Measurements from ENCODE around the gene RPL29.

RPL29 gene

GRCh38 chr3:51986010-51986947 lies 9.4 kb downstream of the RPL29 start:
- TF ChIP-seq EGR1 (IDR thresholded peaks at IDR 0.05) (no peak), FOXM1 (IDR thresholded peaks at IDR 0.05; ENCODE audit: borderline replicate concordance, low read depth) (no peak), RAD21 (IDR thresholded peaks at IDR 0.05; ENCODE audit: low read depth) (no peak), TAF1 (IDR thresholded peaks at IDR 0.05; ENCODE audit: low read depth) (0 out of 2 replicates have a peak, but pooled peaks have one; percentile 16)

GRCh38 chr3:51985063-51985462 lies 10.6 kb downstream of the RPL29 start:
- TF ChIP-seq FOXM1 (IDR thresholded peaks at IDR 0.05; ENCODE audit: borderline replicate concordance, low read depth) (no peak), EGR1 (IDR thresholded peaks at IDR 0.05) (no peak), TEAD4 (IDR thresholded peaks at IDR 0.05) (no peak), ZBTB7A (IDR thresholded peaks at IDR 0.05; ENCODE audit: low read depth) (no peak), TAF1 (IDR thresholded peaks at IDR 0.05; ENCODE audit: low read depth) (no peak), NFIC (IDR thresholded peaks at IDR 0.05) (no peak), TCF12 (IDR thresholded peaks at IDR 0.05; ENCODE audit: low read depth) (no peak), CEBPB (IDR thresholded peaks at IDR 0.05) (no peak), RAD21 (IDR thresholded peaks at IDR 0.05; ENCODE audit: low read depth) (no peak), YY1 (IDR thresholded peaks at IDR 0.05; ENCODE audit: low read depth) (no peak), CREB1 (IDR thresholded peaks at IDR 0.05; ENCODE audit: low read depth) (no peak)
- TF ChIP-seq, protein P1, sequence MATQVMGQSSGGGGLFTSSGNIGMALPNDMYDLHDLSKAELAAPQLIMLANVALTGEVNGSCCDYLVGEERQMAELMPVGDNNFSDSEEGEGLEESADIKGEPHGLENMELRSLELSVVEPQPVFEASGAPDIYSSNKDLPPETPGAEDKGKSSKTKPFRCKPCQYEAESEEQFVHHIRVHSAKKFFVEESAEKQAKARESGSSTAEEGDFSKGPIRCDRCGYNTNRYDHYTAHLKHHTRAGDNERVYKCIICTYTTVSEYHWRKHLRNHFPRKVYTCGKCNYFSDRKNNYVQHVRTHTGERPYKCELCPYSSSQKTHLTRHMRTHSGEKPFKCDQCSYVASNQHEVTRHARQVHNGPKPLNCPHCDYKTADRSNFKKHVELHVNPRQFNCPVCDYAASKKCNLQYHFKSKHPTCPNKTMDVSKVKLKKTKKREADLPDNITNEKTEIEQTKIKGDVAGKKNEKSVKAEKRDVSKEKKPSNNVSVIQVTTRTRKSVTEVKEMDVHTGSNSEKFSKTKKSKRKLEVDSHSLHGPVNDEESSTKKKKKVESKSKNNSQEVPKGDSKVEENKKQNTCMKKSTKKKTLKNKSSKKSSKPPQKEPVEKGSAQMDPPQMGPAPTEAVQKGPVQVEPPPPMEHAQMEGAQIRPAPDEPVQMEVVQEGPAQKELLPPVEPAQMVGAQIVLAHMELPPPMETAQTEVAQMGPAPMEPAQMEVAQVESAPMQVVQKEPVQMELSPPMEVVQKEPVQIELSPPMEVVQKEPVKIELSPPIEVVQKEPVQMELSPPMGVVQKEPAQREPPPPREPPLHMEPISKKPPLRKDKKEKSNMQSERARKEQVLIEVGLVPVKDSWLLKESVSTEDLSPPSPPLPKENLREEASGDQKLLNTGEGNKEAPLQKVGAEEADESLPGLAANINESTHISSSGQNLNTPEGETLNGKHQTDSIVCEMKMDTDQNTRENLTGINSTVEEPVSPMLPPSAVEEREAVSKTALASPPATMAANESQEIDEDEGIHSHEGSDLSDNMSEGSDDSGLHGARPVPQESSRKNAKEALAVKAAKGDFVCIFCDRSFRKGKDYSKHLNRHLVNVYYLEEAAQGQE (IDR thresholded peaks at IDR 0.05; ENCODE audit: low read depth) = no peak
- TF ChIP-seq, protein P2, sequence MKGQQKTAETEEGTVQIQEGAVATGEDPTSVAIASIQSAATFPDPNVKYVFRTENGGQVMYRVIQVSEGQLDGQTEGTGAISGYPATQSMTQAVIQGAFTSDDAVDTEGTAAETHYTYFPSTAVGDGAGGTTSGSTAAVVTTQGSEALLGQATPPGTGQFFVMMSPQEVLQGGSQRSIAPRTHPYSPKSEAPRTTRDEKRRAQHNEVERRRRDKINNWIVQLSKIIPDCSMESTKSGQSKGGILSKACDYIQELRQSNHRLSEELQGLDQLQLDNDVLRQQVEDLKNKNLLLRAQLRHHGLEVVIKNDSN (IDR thresholded peaks at IDR 0.05) = no peak

DNA sequence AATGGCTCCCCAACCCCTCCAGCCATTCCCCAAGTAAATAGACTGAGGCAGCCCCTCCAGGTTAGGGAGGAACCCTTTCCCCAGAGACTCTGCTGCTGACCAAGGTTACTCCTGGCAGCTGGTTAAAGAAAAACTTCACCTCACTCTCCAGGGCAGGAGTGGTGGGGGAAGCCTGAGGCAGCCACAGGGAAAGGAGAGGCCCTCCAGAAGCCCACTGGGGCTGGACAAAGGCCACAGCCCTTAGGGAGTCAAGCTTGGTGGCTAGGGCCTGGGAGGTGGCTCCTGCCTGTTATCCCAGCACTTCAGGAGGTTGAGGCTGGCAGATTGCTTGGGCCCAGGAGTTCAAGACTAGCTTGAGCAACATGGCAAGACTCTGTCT lies 11.4 kb downstream of the RPL29 start:
- TF ChIP-seq TCF12 (IDR thresholded peaks at IDR 0.05; ENCODE audit: low read depth) (no peak), TAF1 (IDR thresholded peaks at IDR 0.05; ENCODE audit: low read depth) (no peak), YY1 (IDR thresholded peaks at IDR 0.05; ENCODE audit: low read depth) (no peak), NFIC (IDR thresholded peaks at IDR 0.05) (no peak), CREB1 (IDR thresholded peaks at IDR 0.05; ENCODE audit: low read depth) (no peak)

DNA sequence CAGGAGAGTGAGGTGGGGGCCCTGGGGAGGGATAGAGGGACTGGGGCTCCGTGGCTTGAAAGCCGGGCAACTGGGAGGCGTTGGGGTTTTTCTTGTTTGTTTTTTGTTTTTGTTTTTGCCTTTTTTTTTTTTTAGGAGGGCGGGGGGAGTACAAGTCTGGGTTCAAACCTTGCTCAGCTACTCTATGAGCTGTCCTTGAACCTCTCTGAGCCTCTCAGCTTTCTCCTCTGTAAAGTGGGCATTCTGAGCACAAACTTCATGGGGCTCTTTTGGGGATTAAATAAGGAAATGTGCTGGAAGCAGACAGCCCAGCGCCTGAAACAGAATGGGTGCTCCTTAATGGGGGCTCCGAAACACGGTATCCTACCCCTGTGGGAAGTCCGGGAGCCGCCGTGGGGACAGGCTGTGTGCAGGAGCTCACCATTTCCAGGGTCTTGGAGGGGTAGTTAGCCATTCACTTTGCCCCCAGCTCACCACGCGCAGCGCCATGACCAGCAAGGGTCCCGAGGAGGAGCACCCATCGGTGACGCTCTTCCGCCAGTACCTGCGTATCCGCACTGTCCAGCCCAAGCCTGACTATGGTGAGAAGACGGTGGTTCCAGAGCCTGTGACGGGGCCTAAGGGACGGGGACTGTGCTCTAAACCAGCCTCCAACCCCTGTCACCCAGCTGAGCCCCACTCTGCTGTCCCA lies 12.0 kb downstream of the RPL29 start:
- TF ChIP-seq CREB1 (IDR thresholded peaks at IDR 0.05; ENCODE audit: low read depth) (no peak), MAX (IDR thresholded peaks at IDR 0.05) (no peak), EP300 (IDR thresholded peaks at IDR 0.05; ENCODE audit: borderline replicate concordance) (no peak), FOXM1 (IDR thresholded peaks at IDR 0.05; ENCODE audit: borderline replicate concordance, low read depth) (no peak), RAD21 (IDR thresholded peaks at IDR 0.05; ENCODE audit: low read depth) (no peak), TAF1 (IDR thresholded peaks at IDR 0.05; ENCODE audit: low read depth) (no peak), TCF12 (IDR thresholded peaks at IDR 0.05; ENCODE audit: low read depth) (no peak), NFIC (IDR thresholded peaks at IDR 0.05) (no peak)

DNA sequence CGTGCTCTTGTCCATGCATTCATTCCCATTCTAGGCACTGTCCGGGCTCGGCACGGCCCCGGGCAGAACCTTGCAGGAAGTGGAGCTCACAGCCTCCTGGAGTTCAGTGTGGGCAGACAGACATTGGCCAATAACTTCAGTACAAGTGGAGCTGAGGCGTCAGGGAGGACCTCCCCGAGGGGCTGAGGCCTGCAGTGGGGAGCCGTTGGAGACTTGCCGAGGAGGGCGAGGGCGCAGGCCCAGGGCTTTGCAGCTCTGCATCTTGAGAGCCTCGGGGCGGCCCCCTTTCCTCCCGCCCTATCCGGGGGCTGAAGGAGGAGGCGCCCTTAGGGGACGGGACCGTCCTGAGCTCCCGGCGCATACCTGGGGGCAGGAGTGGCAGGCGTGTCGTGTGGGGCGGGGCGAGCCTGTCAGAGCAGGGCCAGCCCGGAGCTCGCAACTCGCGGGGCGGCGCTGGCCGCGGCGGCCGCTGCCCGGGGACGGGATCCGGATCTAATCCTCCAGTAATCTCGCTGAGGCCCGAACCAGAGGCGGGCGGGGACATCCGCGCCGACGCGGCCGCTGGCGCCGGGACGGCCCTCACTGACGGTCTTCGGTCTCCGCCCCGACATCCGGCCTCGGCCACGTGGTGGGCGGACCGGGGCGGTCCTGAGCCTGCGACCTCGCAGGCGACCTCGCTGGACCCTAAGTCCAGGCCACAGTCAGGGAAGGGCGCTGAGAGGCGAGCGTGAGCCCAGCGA lies 12.7 kb downstream of the RPL29 start, which contains the start of gene ACY1:
ACY1 (plus strand) TSS at position 698 of the 740 bp plus-strand sequence. CDS start 530 bp downstream, outside the sequence.
- peak; percentile 59; the same call in 1 of the 2 replicates for TF ChIP-seq TEAD4 (IDR thresholded peaks at IDR 0.05)
- TF ChIP-seq ZBTB7A (IDR thresholded peaks at IDR 0.05; ENCODE audit: low read depth) = peak; percentile 58; the same call in 1 of the 2 replicates
- TF ChIP-seq, protein P1 (IDR thresholded peaks at IDR 0.05; ENCODE audit: low read depth) = no peak
- no peak; the same call in 1 of the 2 replicates for TF ChIP-seq TAF1 (IDR thresholded peaks at IDR 0.05; ENCODE audit: low read depth)
- TF ChIP-seq NFIC (IDR thresholded peaks at IDR 0.05) = 0 out of 2 replicates have a peak, but pooled peaks have one; percentile 14
- TF ChIP-seq MAX (IDR thresholded peaks at IDR 0.05) = peak; percentile 95
- TF ChIP-seq, protein P2 (IDR thresholded peaks at IDR 0.05) = peak; percentile 92
- TF ChIP-seq YY1 (IDR thresholded peaks at IDR 0.05; ENCODE audit: low read depth) = no peak
- peak; percentile 36; the same call in 1 of the 2 replicates for TF ChIP-seq CREB1 (IDR thresholded peaks at IDR 0.05; ENCODE audit: low read depth)
